HL-60 (cell line): ENCODE measurements around the gene MYO10.

Source experiments
- CTCF ChIP-seq: IDR thresholded peaks from one replicate; pipeline ENCODE4 v1.5.1; 2011; ENCODE audit warnings: low read length, control low read depth, inconsistent platforms; ENCODE audit not compliant: insufficient read depth
- GABPA ChIP-seq: IDR thresholded peaks from 2 replicates; pipeline ENCODE4 v1.6.1; 2012; ENCODE audit warnings: low read depth
- POLR2AphosphoS5 ChIP-seq: IDR thresholded peaks from 2 replicates; pipeline ENCODE4 v1.6.1; 2012; ENCODE audit warnings: low read depth
- REST ChIP-seq: IDR thresholded peaks from 2 replicates; pipeline ENCODE4 v1.6.1; 2012; ENCODE audit warnings: low read depth; ENCODE audit not compliant: insufficient replicate concordance

- TF ChIP-seq CTCF (no peak), POLR2AphosphoS5 (no peak), GABPA (no peak), REST (no peak)
These were observed 125.8 kb downstream of the MYO10 start for GRCh38 chr5:16810208-16810854.
